Kidney epithelial cell (primary cell): ENCODE data around the gene ZC3H14. TPM values are rescaled to one million over a fixed set of nuclear protein-coding genes. Genes with fewer than 3 reads are reported as not detected.
A peak's percentile ranks its signal among the peaks of the same experiment; 100 is the strongest.

Experiments used
- DNase-seq: peaks from one replicate; pipeline ENCODE4 v3.0.0-alpha.2; 2010; ENCODE audit warnings: low read depth
- H3K27me3 ChIP-seq: 2 replicates; pipeline ENCODE4 v1.6.0; 2011; ENCODE audit warnings: low read length; ENCODE audit not compliant: control insufficient read depth, insufficient read depth
- H3K36me3 ChIP-seq: 2 replicates; pipeline ENCODE4 v1.5.1; 2011; ENCODE audit warnings: low read length; ENCODE audit not compliant: control insufficient read depth, insufficient read depth
- H3K4me3 ChIP-seq: 2 replicates; pipeline ENCODE4 v1.5.1; 2011; ENCODE audit warnings: low read depth, mild to moderate bottlenecking, control low read depth, low read length
- CTCF ChIP-seq: IDR thresholded peaks from 2 replicates; pipeline ENCODE4 v1.5.1; 2011; ENCODE audit warnings: mild to moderate bottlenecking, moderate library complexity, low read length, control low read depth, inconsistent platforms; ENCODE audit not compliant: insufficient read depth, poor library complexity, severe bottlenecking
- total RNA-seq: library from RNA; depleted of rRNA; stranded (reverse); fragments of >200 nt; gene quantifications from 2 replicates; pipeline ENCODE4 v1.2.3, GENCODE V29; 2015

The ZC3H14 gene
- total RNA-seq, 1 donor from 2014 or later: 59.9 TPM

- no peaks in the 10 kb centered on the region for H3K36me3 ChIP-seq
- no peak for DNase-seq
- H3K4me3 ChIP-seq: peak within 1 kb of the TSS; percentile 66
- no peak for TF ChIP-seq CTCF
- H3K27me3 ChIP-seq: no peaks in the 10 kb centered on the region
Observed at GRCh38 chr14:88554457-88555286, 8.2 kb upstream of the ZC3H14 start, which contains the start of gene PTPN21. Gene PTPN21 (minus strand): TSS chr14:88555007. CDS start chr14:88550417, 4,590 bp downstream.

- DNase-seq: no peak
- no peak for TF ChIP-seq CTCF
Observed at GRCh38 chr14:88556581-88556980, 6.3 kb upstream of the ZC3H14 start.

GRCh38 chr14:88559852-88560251 is 3.0 kb upstream of the ZC3H14 start:
- Histone ChIP-seq H3K27me3 (no peaks in the 10 kb centered on the region), H3K4me3 (no peak overlapping the region), H3K36me3 (no peaks in the 10 kb centered on the region)
- peak; percentile 19 for TF ChIP-seq CTCF
- DNase-seq: no peak

More at GRCh38 chr14:88556581-88556980, 6.3 kb upstream of the ZC3H14 start:
- no peaks in the 10 kb centered on the region for H3K36me3 ChIP-seq
- no peak overlapping the region for H3K4me3 ChIP-seq
- H3K27me3 ChIP-seq: no peaks in the 10 kb centered on the region

DNA sequence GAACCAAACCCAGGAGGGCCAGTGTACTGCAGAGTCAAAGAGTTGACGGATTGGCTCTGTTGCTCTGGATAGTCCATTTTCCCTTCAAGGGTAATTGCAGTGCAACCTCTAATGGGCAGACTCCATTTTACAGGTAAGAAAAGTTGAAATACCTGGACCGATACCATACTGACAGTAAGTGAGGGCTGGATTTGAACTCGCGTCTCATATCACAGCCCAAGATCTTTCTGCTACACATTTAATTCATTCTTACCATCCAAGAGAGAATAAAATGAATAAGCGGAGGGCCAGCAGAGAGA is 356 bp upstream of the ZC3H14 start:
- DNase-seq: no peak
- TF ChIP-seq CTCF: no peak

DNA sequence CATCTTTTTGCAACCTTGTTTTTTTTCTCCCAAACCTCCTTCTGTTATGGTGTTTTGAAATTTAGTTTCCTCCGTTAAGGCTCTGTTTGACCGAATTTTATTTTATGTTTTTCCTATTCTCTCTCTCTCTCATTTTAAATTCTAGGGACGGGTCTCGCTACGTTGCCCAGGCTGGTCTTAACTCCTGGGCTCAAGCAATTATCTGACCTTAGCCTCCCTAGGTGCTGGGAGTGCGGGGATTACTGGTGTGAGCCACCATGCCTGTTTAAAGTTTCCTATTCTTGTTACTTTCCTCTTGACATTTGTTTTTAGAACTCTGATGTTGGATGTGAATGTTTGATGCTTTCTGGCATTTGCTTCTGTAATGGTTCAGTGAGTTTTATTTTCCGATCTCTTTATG is 1.0 kb downstream of the ZC3H14 start:
- H3K36me3 ChIP-seq: no peaks in the 10 kb centered on the region
- DNase-seq: no peak

More for the DNA sequence above, 356 bp upstream of the ZC3H14 start:
- no peaks in the 10 kb centered on the region for H3K36me3 ChIP-seq
- peak overlapping the region; percentile 96 for H3K4me3 ChIP-seq
- H3K27me3 ChIP-seq: no peaks in the 10 kb centered on the region

More for the DNA sequence above, 1.0 kb downstream of the ZC3H14 start:
- no peak for TF ChIP-seq CTCF
- Histone ChIP-seq H3K4me3 (peak overlapping the region; percentile 96), H3K27me3 (no peaks in the 10 kb centered on the region)
